DMS114 treated with DMSO at 0.1 percent for 48 hours (cell line): ENCODE data around the gene RNPEP.
"Not testable (repeated sequence)": the region's sequence is repeated elsewhere in the genome, so short reads cannot be mapped to it uniquely, and the experiment has no call there.

ENCODE experiments used
- DNase-seq: peaks from one replicate; lab custom pipeline; 2025; ENCODE audit not compliant: unreplicated experiment; lab: John Stamatoyannopoulos, UW

RNPEP gene

GRCh38 chr1:202034683-202035462 lies 52.4 kb downstream of the RNPEP start:
- no peak for DNase-seq

GRCh38 chr1:202036595-202037387 lies 54.3 kb downstream of the RNPEP start:
- no peak for DNase-seq

GRCh38 chr1:202037706-202038296 lies 55.4 kb downstream of the RNPEP start:
- DNase-seq: no peak

GRCh38 chr1:202038688-202039346 lies 56.4 kb downstream of the RNPEP start:
- DNase-seq: no peak

GRCh38 chr1:202045705-202046104 lies 63.3 kb downstream of the RNPEP start:
- DNase-seq: no peak

GRCh38 chr1:202046227-202046626 lies 63.8 kb downstream of the RNPEP start:
- no peak for DNase-seq

- DNase-seq: no peak
Observed at GRCh38 chr1:202046748-202047708, 64.6 kb downstream of the RNPEP start.

- no peak for DNase-seq
Observed at GRCh38 chr1:202047977-202048376, 65.5 kb downstream of the RNPEP start.

- no peak for DNase-seq
Observed at GRCh38 chr1:202049129-202049528, 66.7 kb downstream of the RNPEP start.

- no peak for DNase-seq
Observed at GRCh38 chr1:202054094-202054493, 71.6 kb downstream of the RNPEP start.

GRCh38 chr1:202054673-202055072 lies 72.2 kb downstream of the RNPEP start:
- DNase-seq: not testable (repeated sequence)
